AG10803 (cell line): ENCODE data around the gene RRH.

Experiments
- DNase-seq: peaks from one replicate; pipeline ENCODE4 v3.0.0; 2010; ENCODE audit warnings: low read depth
- H3K4me3 ChIP-seq: 2 replicates; pipeline ENCODE4 v1.5.1; 2011; ENCODE audit warnings: mild to moderate bottlenecking, low read length, control low read depth
- CTCF ChIP-seq: conservative IDR thresholded peaks from 2 replicates; pipeline ENCODE4 v1.5.1; 2011; ENCODE audit warnings: mild to moderate bottlenecking, low read length, control low read depth, inconsistent platforms

Gene RRH

DNA sequence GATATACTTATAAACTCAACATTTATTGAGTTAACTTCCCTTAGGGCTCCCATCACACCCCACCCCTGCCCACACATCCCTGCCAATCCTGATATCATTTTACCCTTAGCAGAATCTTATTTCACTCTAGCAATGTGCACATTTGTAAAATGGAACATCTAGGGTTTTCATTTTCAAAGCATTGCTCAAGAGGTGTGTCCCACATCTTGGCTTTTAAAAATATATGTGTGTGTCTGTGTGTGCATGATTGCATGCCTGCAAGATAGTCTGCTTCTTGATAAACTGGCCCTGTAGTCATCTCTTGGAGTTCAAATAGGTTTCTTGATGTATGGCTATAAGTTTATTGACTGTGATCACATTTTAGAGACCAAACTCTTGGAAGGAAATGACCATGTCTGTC, 58.5 kb downstream of the RRH start:
- H3K4me3 ChIP-seq: no peak overlapping the region
- TF ChIP-seq CTCF: no peak
- DNase-seq: no peak

DNA sequence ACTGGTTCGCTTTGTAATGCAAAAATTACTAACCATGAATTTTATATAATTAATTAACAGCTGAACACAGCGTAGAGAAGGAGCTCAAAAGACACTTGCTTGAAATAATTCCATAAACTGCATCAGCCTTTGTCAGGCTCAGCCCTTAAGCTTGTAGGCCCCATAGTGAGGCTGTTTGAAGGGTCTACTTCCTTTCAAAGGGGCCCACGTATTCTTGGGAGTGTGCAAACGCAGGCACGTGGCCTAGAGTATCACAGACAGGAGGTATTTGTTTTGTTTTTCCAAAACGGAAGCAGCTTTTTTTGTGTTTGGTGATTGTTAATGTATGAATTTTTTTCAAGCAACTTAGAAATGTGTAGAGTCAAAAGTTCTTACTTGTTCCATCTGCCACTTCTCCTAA, 59.3 kb downstream of the RRH start:
- no peak overlapping the region for H3K4me3 ChIP-seq
- no peak for TF ChIP-seq CTCF
- no peak for DNase-seq

DNA sequence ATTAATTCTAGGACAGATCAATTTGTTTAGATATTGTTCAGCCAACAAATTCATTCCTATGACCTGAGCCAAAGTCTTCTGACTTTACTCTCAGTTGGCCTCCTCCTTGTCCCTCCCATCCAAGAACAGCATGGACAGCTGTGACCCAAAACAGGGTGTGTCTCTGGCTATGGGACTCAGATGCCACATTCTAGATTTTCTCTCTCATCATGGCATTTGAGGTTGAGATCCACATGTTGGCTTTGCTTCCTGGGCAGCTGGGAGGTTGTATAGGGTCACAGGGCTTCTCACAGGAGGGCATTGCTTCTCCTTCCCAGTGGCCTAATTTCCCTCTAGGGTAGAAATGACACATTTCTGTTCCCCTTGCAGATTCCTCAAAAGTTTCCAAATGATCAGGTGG, 62.3 kb downstream of the RRH start:
- TF ChIP-seq CTCF: no peak
- DNase-seq: no peak
- H3K4me3 ChIP-seq: no peak overlapping the region
